Cerebellar cortex (tissue), 1 donor: Measurements from ENCODE around the gene CIROP.

ENCODE experiments used
- DNase-seq: peaks from one replicate; pipeline ENCODE4 v3.0.0-alpha.2; 2015; ENCODE audit warnings: low spot score

The CIROP gene

DNA sequence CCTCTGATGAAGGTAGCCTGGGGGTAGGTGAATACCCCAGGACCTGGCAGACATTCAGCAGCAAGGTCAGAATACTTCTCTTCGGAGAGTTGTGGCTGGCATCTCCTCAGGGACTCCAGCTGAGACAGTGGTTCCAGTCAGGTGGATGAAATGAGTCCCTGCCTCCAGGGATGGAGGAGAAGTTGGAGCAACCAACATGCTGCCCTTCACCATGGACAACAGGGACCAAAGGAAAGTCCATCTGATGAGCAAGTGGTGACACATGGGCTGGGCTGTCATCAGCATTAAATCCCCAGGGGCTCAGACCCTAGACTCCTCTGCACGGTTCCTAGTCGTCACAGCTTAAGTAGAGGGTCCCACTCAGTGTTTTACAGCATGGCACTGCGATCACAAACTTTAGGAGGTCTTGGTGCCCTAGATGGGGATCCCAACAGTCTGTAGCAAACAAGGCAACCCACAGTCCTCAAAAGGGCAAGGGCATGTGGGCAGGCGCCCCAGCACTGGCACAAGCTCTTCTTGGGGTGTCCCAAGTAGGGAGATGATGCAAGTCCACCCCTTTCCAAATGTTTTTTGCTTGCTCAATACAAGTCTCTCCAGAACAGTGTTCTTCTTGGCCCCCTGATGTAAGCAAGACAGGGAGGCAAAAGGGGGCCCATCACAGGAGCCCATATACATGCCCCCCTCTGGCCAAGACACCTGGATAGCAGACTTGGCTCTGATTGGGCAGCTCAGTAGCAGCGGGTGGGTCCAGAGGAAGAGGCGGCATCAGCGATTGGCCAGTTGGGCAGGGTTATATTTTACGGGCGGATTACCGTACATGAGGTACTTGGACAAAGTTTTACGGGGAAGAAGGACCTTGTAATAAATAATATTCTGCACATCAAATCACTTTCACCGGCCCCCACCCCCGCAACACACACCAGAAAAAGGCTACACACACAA is 36.7 kb downstream of the CIROP start:
- DNase-seq: no peak

DNA sequence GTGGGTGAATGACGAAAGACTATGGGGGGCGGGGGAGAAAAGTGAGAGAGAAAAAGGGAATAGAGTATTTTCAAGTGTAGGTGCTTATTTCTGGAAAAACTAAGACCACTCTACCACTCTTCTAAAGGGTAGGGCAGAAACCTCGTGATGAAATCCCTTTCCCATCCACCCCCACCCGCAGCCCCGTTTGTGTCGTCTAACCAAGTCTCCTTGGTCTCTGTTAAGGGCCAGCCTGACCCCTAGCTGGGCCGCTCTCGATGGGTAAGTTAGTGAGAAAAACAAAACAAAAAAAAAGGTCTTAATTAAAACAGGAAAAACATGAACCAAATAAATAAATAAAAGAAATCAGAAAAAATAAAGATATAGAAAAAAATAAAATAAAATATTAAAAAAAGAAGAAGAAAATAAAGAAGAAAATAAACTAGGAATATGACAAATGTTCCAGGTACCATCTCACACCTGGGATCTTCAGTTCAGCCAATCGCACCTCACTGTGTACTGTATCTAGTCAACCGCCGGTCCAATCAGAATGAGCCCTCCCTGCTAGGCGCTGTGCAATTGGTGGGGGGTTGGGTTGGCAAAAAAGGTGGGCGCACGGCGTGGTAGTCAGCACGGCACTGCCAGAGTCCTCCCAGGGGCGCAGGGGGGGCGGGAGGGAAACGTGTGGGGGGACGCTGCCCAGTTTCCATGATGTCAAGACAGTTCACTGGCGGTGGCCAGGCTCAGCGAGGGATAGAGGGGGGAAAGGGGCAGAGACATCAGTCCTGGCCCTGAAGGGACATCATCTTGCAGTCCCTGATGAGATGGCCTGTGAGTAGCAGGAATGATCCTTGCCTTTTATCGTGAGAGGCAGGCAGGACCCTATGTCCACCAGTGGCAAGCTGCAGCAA is 37.7 kb downstream of the CIROP start:
- DNase-seq: no peak

DNA sequence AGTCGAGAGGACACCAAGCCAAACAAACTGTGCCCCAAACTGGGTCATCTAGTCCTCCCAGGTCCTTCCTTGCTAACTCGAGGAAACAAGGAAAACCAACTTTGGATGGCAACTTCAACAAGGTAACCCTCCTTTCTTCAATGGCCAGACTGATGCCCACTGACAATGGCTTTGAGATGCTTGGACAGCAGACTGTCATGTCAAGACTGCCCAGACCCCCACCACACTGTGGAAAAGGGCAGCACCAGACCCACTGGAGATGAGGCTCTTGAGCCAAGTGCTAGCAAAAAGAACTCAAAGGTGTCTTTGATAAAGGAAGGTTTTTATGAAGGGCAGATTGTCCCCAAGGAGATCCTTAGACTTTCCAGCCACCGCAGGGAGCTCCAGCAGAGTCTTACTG is 38.4 kb downstream of the CIROP start:
- DNase-seq: no peak

DNA sequence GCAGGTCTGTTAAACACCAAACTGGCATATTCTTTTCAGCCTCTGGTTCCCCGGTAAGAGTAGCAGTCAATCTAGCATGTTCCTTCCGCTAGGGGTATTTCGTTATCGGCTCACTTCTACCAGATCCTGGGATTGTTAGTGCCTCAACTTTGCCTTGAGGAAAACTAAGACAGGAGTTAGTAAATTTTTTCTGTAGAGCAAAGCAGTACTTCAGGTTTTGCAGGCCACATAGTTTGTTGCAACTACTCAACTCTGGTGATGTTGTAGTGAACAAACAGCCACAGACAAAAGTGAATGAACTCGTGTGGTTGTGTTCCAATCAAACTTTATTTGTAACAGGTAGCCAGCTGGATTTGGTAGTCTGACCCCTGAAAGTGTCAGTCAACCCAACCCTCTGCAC is 41.2 kb downstream of the CIROP start:
- no peak for DNase-seq

- DNase-seq: no peak
Observed at GRCh38 chr14:23062002-23062401, 42.8 kb downstream of the CIROP start.

DNA sequence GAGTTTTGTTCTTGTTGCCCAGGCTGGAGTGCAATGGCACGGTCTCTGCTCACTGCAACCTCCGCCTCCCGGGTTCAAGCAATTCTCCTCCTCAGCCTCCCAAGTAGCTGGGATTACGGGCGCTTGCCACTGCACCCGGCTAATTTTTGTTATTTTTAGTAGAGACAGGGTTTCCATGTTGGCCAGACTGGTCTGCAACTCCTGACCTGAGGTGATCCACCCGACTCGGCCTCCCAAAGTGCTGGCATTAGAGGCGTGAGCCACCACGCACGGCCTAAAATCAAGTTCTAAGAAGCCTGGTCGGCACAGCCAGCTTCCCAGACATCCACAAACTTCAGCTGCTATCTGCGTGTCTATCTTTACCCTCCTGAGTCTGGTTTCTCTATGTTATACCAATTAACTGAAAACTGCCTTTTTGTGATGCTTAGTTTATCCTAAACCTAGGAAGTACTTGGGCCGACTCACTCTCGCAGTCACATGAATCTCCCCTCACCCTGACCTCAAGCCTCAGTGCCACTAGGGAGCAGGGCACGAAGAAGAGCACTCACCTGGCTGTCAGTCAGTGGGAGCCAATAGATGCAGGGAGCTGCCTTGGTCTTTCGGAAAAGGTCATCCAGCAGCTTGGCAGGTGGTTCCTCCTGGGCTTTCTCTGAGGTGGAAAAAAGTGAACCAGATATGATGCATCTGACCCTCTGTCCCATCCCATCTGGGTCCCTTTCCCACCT is 44.1 kb downstream of the CIROP start:
- no peak for DNase-seq

GRCh38 chr14:23058654-23059504 is 45.9 kb downstream of the CIROP start:
- DNase-seq: peak; percentile 67

DNA sequence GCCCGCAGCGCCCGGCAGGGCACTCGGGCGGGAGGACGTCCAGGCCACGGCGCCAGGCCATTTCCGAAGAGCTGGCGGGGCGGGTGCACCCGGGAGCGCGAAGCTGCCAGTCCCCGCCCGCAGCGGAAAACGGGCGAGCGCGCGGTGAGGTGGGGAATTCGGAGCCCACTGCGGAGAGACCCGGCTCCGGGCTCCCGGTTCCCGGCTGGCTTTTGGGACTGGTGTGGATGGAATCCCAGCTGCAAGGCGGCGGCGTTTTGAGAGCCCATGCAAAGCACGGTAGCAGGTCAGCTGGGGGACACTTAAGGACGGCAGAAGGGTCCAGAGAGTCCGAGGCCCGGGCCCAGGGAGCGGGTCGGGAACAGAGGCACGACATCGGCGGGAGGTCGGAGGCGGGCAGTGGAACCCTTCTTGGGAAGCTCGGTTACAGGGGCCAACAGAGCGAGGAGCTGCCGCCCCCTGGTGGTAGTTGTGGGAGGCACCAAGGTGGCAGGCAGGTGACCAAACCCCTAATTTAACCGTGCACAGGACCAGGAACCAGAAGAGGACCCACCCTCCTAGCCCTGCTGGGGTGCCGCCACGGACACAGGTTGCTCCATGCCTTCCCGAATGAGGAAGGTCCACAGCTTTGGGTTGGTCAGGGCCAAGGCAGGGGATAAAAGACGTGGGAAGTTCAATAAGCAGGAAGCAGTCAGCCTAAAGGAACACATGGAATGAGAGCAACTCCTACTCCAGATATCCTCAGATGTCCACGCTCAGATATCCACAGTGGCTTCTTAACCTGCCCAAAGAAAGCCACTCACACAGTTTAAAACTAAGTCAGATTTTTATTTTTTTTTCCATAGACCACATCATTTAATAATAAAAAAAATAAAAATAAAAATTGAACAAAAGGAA is 46.8 kb downstream of the CIROP start:
- DNase-seq: peak; percentile 92

DNA sequence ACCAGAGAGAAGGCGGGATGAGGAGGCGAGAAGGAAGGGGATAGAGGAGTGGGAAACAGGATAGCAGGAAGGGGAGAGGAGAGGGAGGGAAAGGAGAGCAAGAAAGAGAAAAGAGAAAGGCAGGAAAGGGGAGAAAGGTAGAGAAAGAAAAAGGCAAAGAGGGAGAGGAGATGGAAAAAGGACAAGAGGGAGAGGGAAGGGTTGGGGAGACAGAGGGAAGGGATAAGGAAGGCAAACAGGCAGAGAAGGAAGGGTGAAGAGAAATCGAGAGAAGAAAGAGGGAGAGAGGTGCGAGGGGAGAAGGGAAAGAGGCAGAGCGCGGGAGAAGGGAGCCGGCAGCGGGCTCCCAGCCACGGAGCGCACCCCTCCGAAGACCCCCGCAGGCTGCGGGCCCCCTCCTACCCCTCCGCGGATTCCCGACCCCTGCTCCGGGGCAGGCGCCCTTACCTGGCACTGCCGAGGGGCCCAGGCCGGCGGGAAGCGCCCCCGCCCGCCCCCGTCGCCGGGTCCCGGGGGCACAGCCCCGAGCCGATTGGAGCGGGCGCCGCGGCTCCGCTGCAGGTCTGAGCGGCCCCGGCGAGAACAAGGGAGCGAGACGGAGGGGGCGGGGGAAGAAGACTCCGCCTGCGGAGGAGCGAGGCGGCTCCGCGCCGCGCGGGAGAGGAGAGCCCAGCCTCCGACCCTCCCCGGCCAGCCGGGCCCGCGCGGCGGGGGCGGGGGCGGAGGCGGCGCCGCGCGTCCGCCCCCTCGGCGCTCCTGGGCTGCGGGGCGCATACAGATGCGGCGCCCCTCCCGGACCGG is 47.6 kb downstream of the CIROP start, which contains the start of gene CDH24:
TSS of gene CDH24 (minus strand) at position 565 of the 801 bp plus-strand sequence. CDS start 1,787 bp downstream, outside the sequence.
- peak; percentile 61 for DNase-seq

GRCh38 chr14:23056145-23056955 is 48.4 kb downstream of the CIROP start:
- DNase-seq: peak; percentile 73

DNA sequence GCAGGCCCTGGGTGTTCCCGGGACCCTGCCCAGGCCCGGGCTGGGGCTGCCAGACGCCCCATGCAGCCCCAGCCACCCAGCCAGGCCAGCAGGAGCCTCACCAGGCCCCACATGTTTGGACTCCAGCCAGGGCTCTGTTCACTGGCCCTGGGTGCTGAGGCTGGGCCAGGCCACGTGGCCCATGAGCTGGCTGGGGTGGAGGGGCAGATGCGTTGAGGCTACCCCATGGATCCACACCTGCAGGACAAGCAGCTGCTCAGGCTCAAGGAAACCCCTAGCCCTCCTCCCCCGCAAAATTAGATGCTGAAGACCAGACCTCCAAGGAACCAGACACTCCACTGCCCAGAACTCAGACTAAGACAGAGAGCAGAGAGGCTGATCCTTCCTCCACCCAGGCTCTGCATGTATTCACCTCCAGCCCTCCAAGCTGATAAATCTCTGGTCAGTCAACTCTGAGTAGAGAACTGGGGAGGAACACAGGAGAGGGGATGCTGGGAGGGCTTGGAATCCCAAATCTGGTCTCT is 49.1 kb downstream of the CIROP start:
- no peak for DNase-seq

DNA sequence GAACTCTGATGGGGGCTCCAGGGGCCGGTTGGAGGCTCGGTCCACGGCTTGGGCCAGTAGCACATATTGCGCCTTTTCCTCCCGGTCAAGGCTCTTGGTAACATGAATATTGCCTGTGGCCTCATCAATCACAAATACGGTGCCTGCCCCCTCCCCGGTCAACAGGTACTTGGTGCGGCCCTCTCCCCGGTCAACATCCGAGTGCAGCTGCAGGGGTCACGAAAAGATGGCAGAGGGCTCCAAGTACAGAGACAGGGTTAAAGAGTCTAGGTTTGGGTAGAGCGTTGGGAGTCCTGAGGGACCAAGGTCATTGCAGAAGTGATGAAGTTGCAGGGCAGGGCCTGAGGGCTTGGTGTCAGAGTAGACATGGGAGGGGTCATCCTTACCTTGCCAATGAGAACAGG is 49.6 kb downstream of the CIROP start:
- no peak for DNase-seq

GRCh38 chr14:23054000-23054811 is 50.6 kb downstream of the CIROP start:
- no peak for DNase-seq

GRCh38 chr14:23053426-23053825 is 51.4 kb downstream of the CIROP start:
- no peak for DNase-seq

GRCh38 chr14:23052671-23053070 is 52.1 kb downstream of the CIROP start:
- no peak for DNase-seq

DNA sequence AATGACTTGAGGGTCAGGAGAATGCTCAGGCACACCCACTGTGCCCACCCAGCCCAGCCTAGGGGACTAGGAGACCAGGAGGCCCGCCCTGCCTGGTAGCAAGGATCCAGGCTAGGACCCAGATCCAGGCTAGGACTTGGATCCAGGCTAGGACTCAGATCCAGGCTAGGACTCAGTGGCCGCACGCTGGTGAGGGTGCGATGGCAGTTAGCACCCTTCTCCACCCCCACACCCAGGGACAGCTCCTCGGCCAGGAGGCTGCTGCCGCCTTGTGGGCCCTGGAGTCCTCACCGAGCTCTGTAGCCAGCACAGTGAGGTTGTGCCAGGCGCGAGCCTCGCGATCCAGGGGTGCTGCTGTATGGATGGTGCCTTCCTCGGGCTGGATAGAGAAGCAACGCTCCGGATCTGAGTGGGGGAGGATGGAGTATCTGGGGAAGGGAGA is 52.6 kb downstream of the CIROP start:
- DNase-seq: no peak
